ENCODE data around the gene DPP6. TPM values are rescaled to one million over a fixed set of nuclear protein-coding genes. Genes with fewer than 3 reads are reported as not detected.

The DPP6 gene
- total RNA-seq, 1 donor from 2014 or later = 2.2 TPM

DNA sequence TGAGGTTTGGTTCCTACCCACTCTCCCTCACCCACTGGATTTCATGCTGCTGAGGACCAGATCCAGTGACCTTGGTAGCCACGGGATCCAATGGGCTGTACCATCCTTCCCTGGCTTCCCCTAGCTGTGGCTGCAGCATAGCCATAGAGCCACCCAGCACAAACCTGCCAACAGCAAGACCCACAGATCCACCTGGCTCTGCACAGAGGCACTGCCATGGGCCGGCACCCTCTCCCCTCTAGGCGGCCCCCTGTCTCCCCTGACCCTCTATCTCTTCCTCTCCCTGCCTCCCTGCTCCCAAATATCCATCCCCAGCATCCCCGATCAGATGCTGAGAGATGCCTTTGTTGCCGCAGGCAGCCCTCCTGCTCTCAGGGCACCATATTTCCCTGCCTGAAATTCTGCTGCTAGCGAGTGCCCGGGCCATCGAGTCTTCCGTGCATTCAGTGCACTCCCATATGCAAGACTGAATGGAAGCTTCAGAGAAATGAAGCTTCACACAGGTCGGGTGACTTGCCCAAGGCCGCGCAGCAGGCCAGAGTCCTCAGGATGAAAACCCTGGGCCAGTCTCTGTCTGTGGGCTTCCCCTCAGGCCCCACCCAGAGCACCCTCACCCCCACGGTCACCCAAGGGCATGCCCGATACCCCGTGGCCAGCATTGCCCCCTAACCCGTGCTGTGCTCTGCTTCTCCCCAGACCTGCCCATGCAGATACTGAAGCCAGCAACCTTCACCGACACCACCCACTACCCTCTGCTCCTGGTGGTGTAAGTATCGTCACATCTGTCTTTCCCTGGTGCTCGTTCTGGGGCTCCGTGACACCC is 819.9 kb downstream of the DPP6 start:
- Mint-ChIP-seq H3K4me1 (peaks cover 35% of the 10 kb centered on the region), H3K9me3 (no peaks in the 10 kb centered on the region), H3K27me3 (ENCODE audit: low read depth) (peaks cover 25% of the 10 kb centered on the region), H3K27ac (ENCODE audit: unreplicated experiment) (no peak overlapping the region), H3K4me3 (no peak overlapping the region), H3K36me3 (ENCODE audit: low read depth) (no peaks in the 10 kb centered on the region)
- TF ChIP-seq, protein P1, sequence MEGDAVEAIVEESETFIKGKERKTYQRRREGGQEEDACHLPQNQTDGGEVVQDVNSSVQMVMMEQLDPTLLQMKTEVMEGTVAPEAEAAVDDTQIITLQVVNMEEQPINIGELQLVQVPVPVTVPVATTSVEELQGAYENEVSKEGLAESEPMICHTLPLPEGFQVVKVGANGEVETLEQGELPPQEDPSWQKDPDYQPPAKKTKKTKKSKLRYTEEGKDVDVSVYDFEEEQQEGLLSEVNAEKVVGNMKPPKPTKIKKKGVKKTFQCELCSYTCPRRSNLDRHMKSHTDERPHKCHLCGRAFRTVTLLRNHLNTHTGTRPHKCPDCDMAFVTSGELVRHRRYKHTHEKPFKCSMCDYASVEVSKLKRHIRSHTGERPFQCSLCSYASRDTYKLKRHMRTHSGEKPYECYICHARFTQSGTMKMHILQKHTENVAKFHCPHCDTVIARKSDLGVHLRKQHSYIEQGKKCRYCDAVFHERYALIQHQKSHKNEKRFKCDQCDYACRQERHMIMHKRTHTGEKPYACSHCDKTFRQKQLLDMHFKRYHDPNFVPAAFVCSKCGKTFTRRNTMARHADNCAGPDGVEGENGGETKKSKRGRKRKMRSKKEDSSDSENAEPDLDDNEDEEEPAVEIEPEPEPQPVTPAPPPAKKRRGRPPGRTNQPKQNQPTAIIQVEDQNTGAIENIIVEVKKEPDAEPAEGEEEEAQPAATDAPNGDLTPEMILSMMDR (conservative IDR thresholded peaks at IDR 0.05) = no peak
- DNase-seq (ENCODE audit: low read depth, low spot score) = no peak

DNA sequence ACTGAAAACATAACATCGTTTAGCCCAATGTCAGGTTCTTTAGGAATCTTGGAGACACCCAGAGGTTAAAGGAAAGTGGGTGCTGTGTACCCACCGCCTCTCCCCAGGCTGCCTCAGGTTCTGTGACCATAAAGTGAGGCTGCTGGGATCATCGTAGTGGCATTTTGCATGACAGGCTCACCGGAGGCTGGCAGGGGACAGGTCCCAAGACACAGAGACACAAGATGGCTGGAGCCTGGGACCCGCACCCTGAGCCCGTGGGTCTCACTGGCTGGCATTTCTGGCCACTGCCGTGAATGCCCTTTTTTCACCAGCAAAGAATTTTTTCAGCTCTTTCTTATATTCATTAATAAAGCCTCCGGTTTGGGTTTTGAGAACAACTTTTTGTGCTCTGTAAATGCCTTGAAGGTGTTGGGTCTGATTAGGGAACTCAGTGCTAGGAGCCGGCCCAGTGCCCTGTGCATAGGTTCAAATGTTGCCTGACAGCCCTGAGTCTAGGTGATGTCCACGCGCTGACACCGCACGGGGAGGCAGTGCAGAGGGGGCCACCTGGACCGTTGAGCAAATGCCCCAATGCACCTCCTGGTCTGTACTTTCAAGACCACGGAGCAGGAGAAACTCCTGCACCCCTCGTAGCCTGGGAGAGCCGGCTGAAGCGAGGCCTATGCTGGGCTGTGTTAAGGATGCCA is 820.8 kb downstream of the DPP6 start:
- Mint-ChIP-seq H3K9me3 (no peaks in the 10 kb centered on the region), H3K27me3 (ENCODE audit: low read depth) (peaks cover 18% of the 10 kb centered on the region), H3K36me3 (ENCODE audit: low read depth) (no peaks in the 10 kb centered on the region), H3K4me1 (peaks cover 36% of the 10 kb centered on the region), H3K27ac (ENCODE audit: unreplicated experiment) (no peak overlapping the region), H3K4me3 (no peak overlapping the region)
- TF ChIP-seq, protein P1 (conservative IDR thresholded peaks at IDR 0.05) = no peak
- no peak for DNase-seq (ENCODE audit: low read depth, low spot score)

DNA sequence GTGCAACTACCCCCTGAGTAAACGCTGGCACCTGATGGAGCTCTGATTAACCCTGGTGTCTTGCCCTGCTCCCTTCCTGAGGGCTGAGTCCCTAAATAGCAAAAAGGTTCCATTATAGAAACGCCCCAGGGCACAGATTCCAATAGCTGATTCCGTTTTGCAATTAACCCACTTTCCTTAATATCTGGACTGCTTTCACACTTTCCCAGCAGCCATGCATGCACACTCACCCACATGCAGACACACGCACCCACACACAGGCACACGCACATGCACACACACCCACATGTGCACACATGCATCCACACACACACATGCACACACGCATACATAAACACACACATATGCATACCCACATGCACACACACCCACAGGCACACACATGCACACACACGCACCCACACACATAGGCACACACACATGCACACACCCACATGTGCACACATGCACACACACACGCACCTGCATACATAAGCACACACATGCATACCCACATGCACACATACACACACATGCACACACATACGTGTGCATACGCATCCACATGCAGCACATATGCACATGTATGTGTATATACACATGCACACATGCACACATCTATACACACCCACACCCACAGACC is 821.4 kb downstream of the DPP6 start:
- no peaks in the 10 kb centered on the region for H3K9me3 Mint-ChIP-seq
- no peak for DNase-seq (ENCODE audit: low read depth, low spot score)
- peaks cover 36% of the 10 kb centered on the region for H3K4me1 Mint-ChIP-seq
- TF ChIP-seq, protein P1 (conservative IDR thresholded peaks at IDR 0.05) = no peak
- no peak overlapping the region for H3K4me3 Mint-ChIP-seq
- H3K27ac Mint-ChIP-seq (ENCODE audit: unreplicated experiment) = no peak overlapping the region
- H3K27me3 Mint-ChIP-seq (ENCODE audit: low read depth) = peaks cover 14% of the 10 kb centered on the region
- no peaks in the 10 kb centered on the region for H3K36me3 Mint-ChIP-seq (ENCODE audit: low read depth)

DNA sequence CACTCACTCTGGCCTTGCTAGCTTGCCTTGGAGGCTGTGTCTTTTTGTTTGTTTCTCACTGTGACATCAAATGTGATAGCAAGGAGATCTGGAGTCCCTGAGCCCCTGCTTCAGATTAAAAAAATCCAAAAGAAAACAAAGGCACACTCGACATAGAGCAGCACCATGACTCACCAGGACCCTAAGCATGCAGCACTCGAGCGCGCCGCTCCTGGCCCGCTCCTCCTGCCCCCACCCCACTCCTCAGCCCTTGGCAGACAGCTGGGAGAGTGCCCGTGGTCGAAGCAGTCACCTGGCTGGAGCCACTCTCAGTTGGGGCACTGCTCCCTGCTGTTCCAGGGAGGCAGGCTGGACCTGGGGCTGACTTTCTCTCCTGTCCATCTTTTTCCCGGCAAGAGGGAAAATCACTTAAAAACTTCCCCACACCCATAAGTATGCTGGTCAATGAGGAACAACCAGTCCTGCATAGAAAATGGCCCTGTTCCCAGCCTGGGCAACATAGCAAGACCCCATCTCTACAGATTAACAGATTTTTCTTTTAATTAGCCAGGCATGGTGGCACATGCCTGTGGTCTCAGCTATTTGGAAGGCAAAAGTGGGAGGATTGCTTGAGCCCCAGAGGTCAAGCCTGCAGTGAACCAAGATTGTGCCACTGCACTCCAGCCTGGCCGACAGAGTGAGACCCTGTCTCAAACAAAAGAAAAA is 822.4 kb downstream of the DPP6 start:
- H3K36me3 Mint-ChIP-seq (ENCODE audit: low read depth) = no peaks in the 10 kb centered on the region
- H3K27ac Mint-ChIP-seq (ENCODE audit: unreplicated experiment) = no peak overlapping the region
- TF ChIP-seq, protein P1 (conservative IDR thresholded peaks at IDR 0.05) = no peak
- H3K27me3 Mint-ChIP-seq (ENCODE audit: low read depth) = peaks cover 7% of the 10 kb centered on the region
- no peaks in the 10 kb centered on the region for H3K9me3 Mint-ChIP-seq
- H3K4me3 Mint-ChIP-seq = no peak overlapping the region
- DNase-seq (ENCODE audit: low read depth, low spot score) = no peak
- H3K4me1 Mint-ChIP-seq = peaks cover 30% of the 10 kb centered on the region

DNA sequence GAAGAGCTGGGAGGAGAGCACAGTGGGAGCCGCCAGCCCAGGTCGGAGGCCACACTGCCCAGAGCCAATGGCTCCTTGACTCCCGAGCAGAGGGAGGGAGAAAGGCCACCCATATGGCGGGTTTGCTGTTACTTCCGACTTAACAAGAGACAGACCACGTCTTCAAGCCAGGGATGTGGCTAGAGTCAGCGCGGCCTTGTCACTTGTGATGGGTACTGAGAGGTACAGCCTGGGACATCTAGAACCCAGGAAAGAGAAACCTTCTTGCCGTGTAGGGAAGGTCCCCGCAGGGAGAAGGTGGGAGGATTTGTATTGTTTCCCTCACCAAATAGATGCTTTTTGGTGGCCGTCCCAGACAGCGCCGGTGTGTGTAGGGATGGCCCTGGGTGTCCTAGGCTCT is 823.1 kb downstream of the DPP6 start:
- H3K36me3 Mint-ChIP-seq (ENCODE audit: low read depth) = no peaks in the 10 kb centered on the region
- no peak for DNase-seq (ENCODE audit: low read depth, low spot score)
- no peak overlapping the region for H3K27ac Mint-ChIP-seq (ENCODE audit: unreplicated experiment)
- TF ChIP-seq, protein P1 (conservative IDR thresholded peaks at IDR 0.05) = no peak
- H3K4me3 Mint-ChIP-seq = no peak overlapping the region
- peaks cover 30% of the 10 kb centered on the region for H3K4me1 Mint-ChIP-seq
- H3K9me3 Mint-ChIP-seq = no peaks in the 10 kb centered on the region
- H3K27me3 Mint-ChIP-seq (ENCODE audit: low read depth) = peaks cover 7% of the 10 kb centered on the region
